Measurements from ENCODE around the gene DENND1A. TPM values are rescaled to one million over a fixed set of nuclear protein-coding genes. Genes with fewer than 3 reads are reported as not detected.
A peak's percentile ranks its signal among the peaks of the same experiment; 100 is the strongest.

The DENND1A gene
- total and polyA plus RNA-seq, 2 of the 13 experiments (the other 11 are each of a cell fraction or from before 2014, with no cell fraction given) = 14.8 to 30.1 TPM

DNA sequence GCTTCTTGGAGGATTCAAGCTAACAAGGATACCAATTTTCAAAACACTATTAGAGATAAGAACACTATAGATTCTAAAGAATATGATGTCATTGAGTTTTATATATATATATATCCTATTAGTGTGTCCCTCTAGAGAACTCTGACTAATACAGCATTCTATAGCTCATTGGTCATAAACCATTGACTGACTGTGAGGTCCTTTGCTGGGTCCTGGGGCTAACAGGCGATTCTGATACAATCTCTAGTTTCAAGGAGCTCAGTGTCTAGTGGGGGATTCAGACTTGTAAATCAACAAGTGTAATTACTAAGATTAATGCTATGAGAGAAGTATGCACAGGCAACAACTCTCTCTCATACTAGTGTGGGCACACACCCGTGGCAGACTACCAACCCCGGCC lies 234.5 kb downstream of the DENND1A start:
- CTCF ChIA-PET (ENCODE audit: low intra/inter-chr PET ratio, low total read pairs) = no interaction called here
- no peaks in the 10 kb centered on the region for H3K4me1 ChIP-seq (ENCODE audit: insufficient read depth, low read length)
- no peaks in the 10 kb centered on the region for H3K9me3 ChIP-seq (ENCODE audit: low read length)
- H4K20me1 ChIP-seq (ENCODE audit: insufficient read depth, low read length) = no peaks in the 10 kb centered on the region
- no peak overlapping the region for H3K4me3 ChIP-seq (replicated peaks in 1 of 3; ENCODE audit: insufficient read depth in 1 of 3, low read depth in 2 of 3, low read length in 3 of 3)
- BruUV-seq (replicated peaks) = no TSS peak
- H3K27me3 ChIP-seq (ENCODE audit: control insufficient read depth in 1 of 2, insufficient read depth in 2 of 2, low read length in 2 of 2) = no peaks in the 10 kb centered on the region
- FAIRE-seq (no peak), ATAC-seq (no peak), DNase-seq (ENCODE audit: low spot score) (no peak)
- in situ Hi-C loops (cut with HindIII; ENCODE audit: extremely low pct_ligation_motif_present, low pct_unique_long_range_greater_than_20kb) = no loop called here
- peak; percentile 42; the same call in 1 of the 2 replicates for TF ChIP-seq ATF7 (IDR thresholded peaks at IDR 0.05)
- TF ChIP-seq ATF7 (CRISPR knock-in tag; IDR thresholded peaks at IDR 0.05) = no peak
- TF ChIP-seq RBM22 (optimal IDR thresholded peaks at IDR 0.05; ENCODE audit: low read length) = no peak
- no peak overlapping the region for H2AFZ ChIP-seq (ENCODE audit: low read length)
- WGBS (ENCODE audit: low lambda C conversion rate) = 98% methylated on average over 3 of the region's 3 CpGs
- H3K79me2 ChIP-seq (ENCODE audit: insufficient read depth, low read length) = no peaks in the 10 kb centered on the region
- no peak overlapping the region for H3K4me2 ChIP-seq (ENCODE audit: low read depth, low read length)
- H3K9ac ChIP-seq (ENCODE audit: insufficient read depth, low read depth, low read length) = no peak overlapping the region
- peaks cover 0 to 6% of the 10 kb centered on the region in 2 experiments; a peak in 1 of 5 replicates for H3K36me3 ChIP-seq (replicated peaks in 1 of 2; ENCODE audit: control insufficient read depth in 1 of 2, insufficient read depth in 2 of 2, low read length in 2 of 2)
- POLR2A ChIA-PET = no interaction called here
- intact Hi-C loops (cut with micrococcal nuclease; ENCODE audit: unreplicated experiment) = no loop called here
- no peak overlapping the region for H3K27ac ChIP-seq (ENCODE audit: extremely low read length, insufficient read depth, low read length)

- H4K20me1 ChIP-seq (ENCODE audit: insufficient read depth, low read length) = no peaks in the 10 kb centered on the region
- H3K4me2 ChIP-seq (ENCODE audit: low read depth, low read length) = no peak overlapping the region
- H3K4me1 ChIP-seq (ENCODE audit: insufficient read depth, low read length) = peaks cover 18% of the 10 kb centered on the region
- H3K79me2 ChIP-seq (ENCODE audit: insufficient read depth, low read length) = no peaks in the 10 kb centered on the region
- H3K9me3 ChIP-seq (ENCODE audit: low read length) = no peaks in the 10 kb centered on the region
- no peak for FAIRE-seq
- DNase-seq (ENCODE audit: low spot score) = no peak
- H3K27me3 ChIP-seq (ENCODE audit: control insufficient read depth in 1 of 2, insufficient read depth in 2 of 2, low read length in 2 of 2) = no peaks in the 10 kb centered on the region
- H3K9ac ChIP-seq (ENCODE audit: insufficient read depth, low read depth, low read length) = no peak overlapping the region
- ChIA-PET POLR2A (no interaction called here), CTCF (ENCODE audit: low intra/inter-chr PET ratio, low total read pairs) (no interaction called here)
- intact Hi-C loops (cut with micrococcal nuclease; ENCODE audit: unreplicated experiment) (no loop called here), in situ Hi-C loops (cut with HindIII; ENCODE audit: extremely low pct_ligation_motif_present, low pct_unique_long_range_greater_than_20kb) (no loop called here)
- H3K36me3 ChIP-seq (replicated peaks in 1 of 2; ENCODE audit: control insufficient read depth in 1 of 2, insufficient read depth in 2 of 2, low read length in 2 of 2) = peaks cover 0 to 6% of the 10 kb centered on the region in 2 experiments; a peak in 2 of 5 replicates
- no peak overlapping the region for H2AFZ ChIP-seq (ENCODE audit: low read length)
- WGBS (ENCODE audit: low lambda C conversion rate) = 98% methylated on average over 3 of the region's 3 CpGs
- no peak overlapping the region for H3K27ac ChIP-seq (ENCODE audit: extremely low read length, insufficient read depth, low read length)
- ATAC-seq = no peak
- no peak for TF ChIP-seq NFRKB (IDR thresholded peaks at IDR 0.05)
- no peak for TF ChIP-seq SP2 (CRISPR knock-in tag; IDR thresholded peaks at IDR 0.05)
- no peak for TF ChIP-seq U2AF2 (IDR thresholded peaks at IDR 0.05; ENCODE audit: low read depth, low read length)
- TF ChIP-seq, protein P1, sequence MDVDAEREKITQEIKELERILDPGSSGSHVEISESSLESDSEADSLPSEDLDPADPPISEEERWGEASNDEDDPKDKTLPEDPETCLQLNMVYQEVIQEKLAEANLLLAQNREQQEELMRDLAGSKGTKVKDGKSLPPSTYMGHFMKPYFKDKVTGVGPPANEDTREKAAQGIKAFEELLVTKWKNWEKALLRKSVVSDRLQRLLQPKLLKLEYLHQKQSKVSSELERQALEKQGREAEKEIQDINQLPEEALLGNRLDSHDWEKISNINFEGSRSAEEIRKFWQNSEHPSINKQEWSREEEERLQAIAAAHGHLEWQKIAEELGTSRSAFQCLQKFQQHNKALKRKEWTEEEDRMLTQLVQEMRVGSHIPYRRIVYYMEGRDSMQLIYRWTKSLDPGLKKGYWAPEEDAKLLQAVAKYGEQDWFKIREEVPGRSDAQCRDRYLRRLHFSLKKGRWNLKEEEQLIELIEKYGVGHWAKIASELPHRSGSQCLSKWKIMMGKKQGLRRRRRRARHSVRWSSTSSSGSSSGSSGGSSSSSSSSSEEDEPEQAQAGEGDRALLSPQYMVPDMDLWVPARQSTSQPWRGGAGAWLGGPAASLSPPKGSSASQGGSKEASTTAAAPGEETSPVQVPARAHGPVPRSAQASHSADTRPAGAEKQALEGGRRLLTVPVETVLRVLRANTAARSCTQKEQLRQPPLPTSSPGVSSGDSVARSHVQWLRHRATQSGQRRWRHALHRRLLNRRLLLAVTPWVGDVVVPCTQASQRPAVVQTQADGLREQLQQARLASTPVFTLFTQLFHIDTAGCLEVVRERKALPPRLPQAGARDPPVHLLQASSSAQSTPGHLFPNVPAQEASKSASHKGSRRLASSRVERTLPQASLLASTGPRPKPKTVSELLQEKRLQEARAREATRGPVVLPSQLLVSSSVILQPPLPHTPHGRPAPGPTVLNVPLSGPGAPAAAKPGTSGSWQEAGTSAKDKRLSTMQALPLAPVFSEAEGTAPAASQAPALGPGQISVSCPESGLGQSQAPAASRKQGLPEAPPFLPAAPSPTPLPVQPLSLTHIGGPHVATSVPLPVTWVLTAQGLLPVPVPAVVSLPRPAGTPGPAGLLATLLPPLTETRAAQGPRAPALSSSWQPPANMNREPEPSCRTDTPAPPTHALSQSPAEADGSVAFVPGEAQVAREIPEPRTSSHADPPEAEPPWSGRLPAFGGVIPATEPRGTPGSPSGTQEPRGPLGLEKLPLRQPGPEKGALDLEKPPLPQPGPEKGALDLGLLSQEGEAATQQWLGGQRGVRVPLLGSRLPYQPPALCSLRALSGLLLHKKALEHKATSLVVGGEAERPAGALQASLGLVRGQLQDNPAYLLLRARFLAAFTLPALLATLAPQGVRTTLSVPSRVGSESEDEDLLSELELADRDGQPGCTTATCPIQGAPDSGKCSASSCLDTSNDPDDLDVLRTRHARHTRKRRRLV (CRISPR knock-in tag; IDR thresholded peaks at IDR 0.05) = no peak
- TF ChIP-seq SMC3 (IDR thresholded peaks at IDR 0.05; ENCODE audit: low read length) = no peak
- no peak for TF ChIP-seq ZFAT (CRISPR knock-in tag; conservative IDR thresholded peaks at IDR 0.05)
- TF ChIP-seq NAIF1 (CRISPR knock-in tag; IDR thresholded peaks at IDR 0.05; ENCODE audit: borderline replicate concordance) = no peak
- TF ChIP-seq ATAD3A (CRISPR knock-in tag; IDR thresholded peaks at IDR 0.05) = no peak
- TF ChIP-seq MTF2 (CRISPR knock-in tag; IDR thresholded peaks at IDR 0.05; ENCODE audit: borderline replicate concordance) = no peak
- no peak for TF ChIP-seq NRL (CRISPR knock-in tag; IDR thresholded peaks at IDR 0.05; ENCODE audit: borderline replicate concordance)
- H3K4me3 ChIP-seq (replicated peaks in 1 of 3; ENCODE audit: insufficient read depth in 1 of 3, low read depth in 2 of 3, low read length in 3 of 3) = no peak overlapping the region
- no TSS peak for BruUV-seq (replicated peaks)
Measured at GRCh38 chr9:123691765-123692303, 238.1 kb downstream of the DENND1A start.
